Neuronal stem cell (in vitro differentiated cells): Measurements from ENCODE around the gene GPSM1.
A peak's percentile ranks its signal among the peaks of the same experiment; 100 is the strongest.

Experiments used
- DNase-seq: peaks from one replicate; pipeline ENCODE4 v3.0.0-alpha.2; 2013; ENCODE audit warnings: low spot score
- H2AFZ ChIP-seq: one replicate; pipeline ENCODE4 v1.6.1; 2013; ENCODE audit warnings: mild to moderate bottlenecking, low read length, inconsistent platforms
- H2AK5ac ChIP-seq: 2 replicates; pipeline ENCODE4 v1.6.1; 2013; ENCODE audit warnings: low read depth, mild to moderate bottlenecking, inconsistent platforms, low read length, moderate library complexity, mixed read lengths
- H2BK120ac ChIP-seq: 2 replicates; pipeline ENCODE4 v1.6.1; 2013; ENCODE audit warnings: low read depth, mild to moderate bottlenecking, inconsistent platforms, low read length, moderate library complexity, mixed read lengths
- H2BK12ac ChIP-seq: one replicate; pipeline ENCODE4 v1.6.1; 2013; ENCODE audit warnings: low read length, inconsistent platforms
- H2BK15ac ChIP-seq: 2 replicates; pipeline ENCODE4 v1.6.1; 2013; ENCODE audit warnings: mild to moderate bottlenecking, low read length, inconsistent platforms, mixed read lengths
- H2BK5ac ChIP-seq: one replicate; pipeline ENCODE4 v1.6.1; 2013; ENCODE audit warnings: inconsistent platforms, mild to moderate bottlenecking, low read length, moderate library complexity
- H3K14ac ChIP-seq: one replicate; pipeline ENCODE4 v1.6.1; 2013; ENCODE audit warnings: low read length, inconsistent platforms
- H3K18ac ChIP-seq: 2 replicates; pipeline ENCODE4 v1.6.1; 2013; ENCODE audit warnings: low read length, inconsistent platforms
- H3K23ac ChIP-seq: 2 replicates; pipeline ENCODE4 v1.6.1; 2013; ENCODE audit warnings: low read depth, mild to moderate bottlenecking, mixed read lengths, low read length, inconsistent platforms; ENCODE audit not compliant: poor library complexity
- H3K27ac ChIP-seq: replicated peaks from 3 replicates; pipeline ENCODE4 v1.5.1; 2013; ENCODE audit warnings: low read length, inconsistent platforms
- H3K27me3 ChIP-seq, 3 experiments: 2 replicates each; pipeline ENCODE4 v1.6.1; 2013; ENCODE audit warnings: low read length in 3 of 3, mild to moderate bottlenecking in 2 of 3, inconsistent platforms in 1 of 3, low read depth in 1 of 3, mixed read lengths in 1 of 3, moderate library complexity in 1 of 3; ENCODE audit not compliant: control insufficient read depth in 3 of 3, insufficient read depth in 3 of 3
- H3K36me3 ChIP-seq, 2 donors: replicated peaks in 1 of 2; 2 replicates each; pipeline ENCODE4 v1.6.1; 2013; ENCODE audit warnings: low read length in 2 of 2; ENCODE audit not compliant: control insufficient read depth in 2 of 2, insufficient read depth in 2 of 2
- H3K4ac ChIP-seq: 2 replicates; pipeline ENCODE4 v1.6.1; 2013; ENCODE audit warnings: inconsistent platforms, mild to moderate bottlenecking, low read length, moderate library complexity
- H3K4me1 ChIP-seq, 2 donors: 1 replicate in 1 of 2; 2 replicates in 1 of 2; pipeline ENCODE4 v1.6.1; 2013; ENCODE audit warnings: low read length in 2 of 2, low read depth in 1 of 2; ENCODE audit not compliant: control insufficient read depth in 2 of 2, insufficient read depth in 1 of 2
- H3K4me2 ChIP-seq: one replicate; pipeline ENCODE4 v1.6.1; 2013; ENCODE audit warnings: mild to moderate bottlenecking, low read length, inconsistent platforms; ENCODE audit not compliant: insufficient read depth, poor library complexity, severe bottlenecking
- H3K4me3 ChIP-seq, 2 donors: 2 replicates each; pipeline ENCODE4 v1.5.1; 2013; ENCODE audit warnings: low read length in 2 of 2, mild to moderate bottlenecking in 2 of 2, inconsistent platforms in 1 of 2, moderate library complexity in 1 of 2
- H3K79me1 ChIP-seq: one replicate; pipeline ENCODE4 v1.6.1; 2013; ENCODE audit warnings: low read depth, mild to moderate bottlenecking, inconsistent platforms, low read length, moderate library complexity
- H3K9ac ChIP-seq: one replicate; pipeline ENCODE4 v1.6.1; 2013; ENCODE audit warnings: mild to moderate bottlenecking, low read depth, low read length, inconsistent platforms; ENCODE audit not compliant: poor library complexity
- H3K9me3 ChIP-seq, 2 donors: replicated peaks in 1 of 2; 2 replicates each; pipeline versions ENCODE3 to v1.6.1; 2013; ENCODE audit warnings: low read length in 2 of 2, mild to moderate bottlenecking in 2 of 2, inconsistent platforms in 1 of 2, low read depth in 1 of 2, mixed read lengths in 1 of 2, moderate library complexity in 1 of 2; ENCODE audit not compliant: control insufficient read depth in 2 of 2, insufficient read depth in 1 of 2
- H4K8ac ChIP-seq: one replicate; pipeline ENCODE4 v1.6.1; 2013; ENCODE audit warnings: low read depth, mild to moderate bottlenecking, inconsistent platforms, low read length, moderate library complexity
- H4K91ac ChIP-seq: one replicate; pipeline ENCODE4 v1.6.1; 2013; ENCODE audit warnings: low read length, low read depth, mild to moderate bottlenecking, inconsistent platforms; ENCODE audit not compliant: poor library complexity
- WGBS, 2 donors: extraction: QIAGEN DNeasy Blood & Tissue Kit; methylation state at CpG; one replicate each; pipeline ENCODE4 v1.1.7; 2013; ENCODE audit warnings: missing lambda C conversion rate in 2 of 2, mixed read lengths in 1 of 2; ENCODE audit not compliant: insufficient read length in 2 of 2, insufficient replicate concordance in 1 of 2; ENCODE audit errors: extremely low coverage in 2 of 2; 5-methylcytosine and 5-hydroxymethylcytosine counted together

Gene GPSM1

DNA sequence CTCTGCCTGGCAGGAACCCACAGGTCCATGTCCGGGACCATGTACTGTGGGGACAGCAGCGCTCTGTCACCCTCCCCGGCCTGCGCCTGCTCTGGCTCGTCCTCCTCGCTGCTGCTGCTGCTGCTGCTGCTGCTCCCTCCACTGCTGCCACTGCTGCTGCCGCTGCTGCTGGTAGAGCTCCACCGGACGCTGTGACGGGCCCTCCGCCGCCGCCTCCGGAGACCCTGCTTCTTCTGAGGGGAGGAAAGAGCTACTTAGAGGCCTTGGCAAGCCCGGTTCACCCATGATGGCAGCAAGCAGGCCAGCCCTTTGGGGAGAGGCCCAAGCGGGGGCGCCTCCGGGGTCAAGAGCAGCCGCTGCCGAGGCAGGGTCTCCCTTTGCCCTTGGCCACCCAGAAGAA, 56.1 kb downstream of the GPSM1 start:
- Histone ChIP-seq H3K4me3 (no peak overlapping the region), H4K91ac (no peak overlapping the region), H3K79me1 (no peaks in the 10 kb centered on the region), H2BK15ac (no peak overlapping the region), H3K9me3 (no peaks in the 10 kb centered on the region), H3K4me2 (no peak overlapping the region), H2AK5ac (no peak overlapping the region), H3K27ac (no peak overlapping the region), H4K8ac (peak overlapping the region; percentile 92), H3K18ac (no peak overlapping the region), H3K4ac (no peak overlapping the region), H3K23ac (no peak overlapping the region), H3K27me3 (no peaks in the 10 kb centered on the region), H2BK5ac (no peak overlapping the region), H2BK12ac (no peak overlapping the region), H3K4me1 (no peaks in the 10 kb centered on the region), H3K14ac (no peak overlapping the region), H2AFZ (no peak overlapping the region), H3K9ac (no peak overlapping the region), H2BK120ac (no peak overlapping the region), H3K36me3 (peaks cover 57 to 92% of the 10 kb centered on the region in 2 donors)
- no peak for DNase-seq
- no CpG with 5 or more reads among the region's 20 CpGs for WGBS, 2 donors

DNA sequence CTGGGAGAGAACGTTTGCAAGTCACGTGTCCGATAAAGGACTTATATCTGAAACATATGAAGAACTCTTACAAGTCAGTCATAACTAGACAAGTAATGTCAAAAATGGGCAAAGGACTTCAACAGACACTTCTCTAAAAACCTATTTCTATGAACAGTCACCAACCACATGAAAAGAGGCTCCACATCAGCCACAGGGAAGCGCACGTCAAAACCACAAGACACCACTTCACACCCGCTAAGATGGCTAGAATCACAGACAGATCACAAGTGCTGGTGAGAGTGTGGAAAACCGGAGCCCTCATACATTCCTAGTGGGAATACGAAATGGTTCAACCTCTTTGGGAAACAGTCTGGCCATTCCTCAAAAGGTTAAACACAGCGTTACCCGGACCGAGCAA, 57.7 kb downstream of the GPSM1 start:
- Histone ChIP-seq H3K18ac (no peak overlapping the region), H2BK12ac (no peak overlapping the region), H3K9me3 (no peaks in the 10 kb centered on the region), H3K14ac (no peak overlapping the region), H3K27ac (no peak overlapping the region), H2BK5ac (no peak overlapping the region), H3K79me1 (no peaks in the 10 kb centered on the region), H3K4me3 (no peak overlapping the region), H3K4me1 (no peaks in the 10 kb centered on the region), H3K4ac (no peak overlapping the region), H3K36me3 (peaks cover 65 to 94% of the 10 kb centered on the region in 2 donors), H2AK5ac (no peak overlapping the region), H3K9ac (no peak overlapping the region), H2BK120ac (no peak overlapping the region), H4K8ac (no peak overlapping the region), H4K91ac (no peak overlapping the region), H3K23ac (no peak overlapping the region), H3K4me2 (no peak overlapping the region), H2BK15ac (no peak overlapping the region), H2AFZ (no peak overlapping the region), H3K27me3 (no peaks in the 10 kb centered on the region)
- no CpG with 5 or more reads among the region's 11 CpGs for WGBS, 2 donors
- no peak for DNase-seq

- H3K27ac ChIP-seq, result no peak overlapping the region
- H3K4me2 ChIP-seq, result no peak overlapping the region
- no peak overlapping the region for H4K8ac ChIP-seq
- H3K9ac ChIP-seq, result no peak overlapping the region
- peaks cover 63 to 90% of the 10 kb centered on the region in 2 donors for H3K36me3 ChIP-seq
- DNase-seq, result no peak
- H2BK15ac ChIP-seq, result no peak overlapping the region
- no peak overlapping the region for H3K4ac ChIP-seq
- H3K23ac ChIP-seq, result no peak overlapping the region
- no peak overlapping the region for H2BK120ac ChIP-seq
- H3K4me1 ChIP-seq, result no peaks in the 10 kb centered on the region
- no peak overlapping the region for H3K14ac ChIP-seq
- no peaks in the 10 kb centered on the region for H3K27me3 ChIP-seq
- no peak overlapping the region for H3K18ac ChIP-seq
- no peak overlapping the region for H2BK12ac ChIP-seq
- H3K9me3 ChIP-seq, result no peaks in the 10 kb centered on the region
- no peak overlapping the region for H4K91ac ChIP-seq
- no peak overlapping the region for H3K4me3 ChIP-seq
- whole genome bisulfite sequencing, 2 donors, result no CpG with 5 or more reads among the region's 13 CpGs
- no peak overlapping the region for H2BK5ac ChIP-seq
- no peak overlapping the region for H2AK5ac ChIP-seq
- H3K79me1 ChIP-seq, result no peaks in the 10 kb centered on the region
- no peak overlapping the region for H2AFZ ChIP-seq
Measured at GRCh38 chr9:136386018-136386417, 58.7 kb downstream of the GPSM1 start.

- Histone ChIP-seq H3K4me3 (no peak overlapping the region), H2BK5ac (no peak overlapping the region), H3K27ac (no peak overlapping the region), H4K8ac (no peak overlapping the region), H2BK12ac (no peak overlapping the region), H3K9ac (no peak overlapping the region), H3K4me2 (no peak overlapping the region), H3K36me3 (peaks cover 60 to 90% of the 10 kb centered on the region in 2 donors), H3K14ac (peak overlapping the region; percentile 56), H2AK5ac (no peak overlapping the region), H2BK120ac (no peak overlapping the region), H3K4ac (no peak overlapping the region), H3K23ac (no peak overlapping the region), H2BK15ac (no peak overlapping the region), H3K27me3 (no peaks in the 10 kb centered on the region), H3K9me3 (no peaks in the 10 kb centered on the region), H3K4me1 (no peaks in the 10 kb centered on the region), H3K18ac (no peak overlapping the region), H2AFZ (no peak overlapping the region), H3K79me1 (peaks cover 3% of the 10 kb centered on the region), H4K91ac (no peak overlapping the region)
- DNase-seq, result no peak
- WGBS, 2 donors, result no CpG with 5 or more reads among the region's 19 CpGs
Measured at GRCh38 chr9:136387217-136387616, 59.9 kb downstream of the GPSM1 start.
